Limb (tissue), 2 donors: Measurements from ENCODE around the gene IL11RA.
"Not testable (repeated sequence)": the region's sequence is repeated elsewhere in the genome, so short reads cannot be mapped to it uniquely, and the experiment has no call there.

ENCODE experiments used
- DNase-seq, 2 donors: peaks; one replicate each; pipeline ENCODE4 v3.0.0-alpha.2; 2016; ENCODE audit errors: extremely low spot score in 2 of 2

IL11RA gene

GRCh38 chr9:34628656-34629490, 23.1 kb upstream of the IL11RA start, which contains the start of gene ARID3C:
Gene ARID3C (minus strand): TSS chr9:34629066. CDS start chr9:34628014, 1,052 bp downstream.
- DNase-seq, result no peak

DNA sequence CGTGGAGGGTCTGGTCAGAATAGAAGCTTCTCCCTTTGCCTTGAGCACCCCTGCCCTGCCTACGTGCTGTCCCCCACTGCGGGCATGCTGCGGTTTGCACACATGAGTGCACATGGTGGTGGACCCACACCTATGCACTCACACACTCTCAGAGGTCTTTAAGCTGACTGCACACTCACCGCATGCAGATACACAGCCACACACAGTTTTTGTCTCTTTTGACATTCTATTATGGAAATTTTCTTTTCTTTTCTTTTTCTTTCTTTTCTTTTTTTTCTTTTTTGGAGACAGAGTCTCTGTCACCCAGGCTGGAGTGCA, 22.5 kb upstream of the IL11RA start:
- DNase-seq, result no peak

DNA sequence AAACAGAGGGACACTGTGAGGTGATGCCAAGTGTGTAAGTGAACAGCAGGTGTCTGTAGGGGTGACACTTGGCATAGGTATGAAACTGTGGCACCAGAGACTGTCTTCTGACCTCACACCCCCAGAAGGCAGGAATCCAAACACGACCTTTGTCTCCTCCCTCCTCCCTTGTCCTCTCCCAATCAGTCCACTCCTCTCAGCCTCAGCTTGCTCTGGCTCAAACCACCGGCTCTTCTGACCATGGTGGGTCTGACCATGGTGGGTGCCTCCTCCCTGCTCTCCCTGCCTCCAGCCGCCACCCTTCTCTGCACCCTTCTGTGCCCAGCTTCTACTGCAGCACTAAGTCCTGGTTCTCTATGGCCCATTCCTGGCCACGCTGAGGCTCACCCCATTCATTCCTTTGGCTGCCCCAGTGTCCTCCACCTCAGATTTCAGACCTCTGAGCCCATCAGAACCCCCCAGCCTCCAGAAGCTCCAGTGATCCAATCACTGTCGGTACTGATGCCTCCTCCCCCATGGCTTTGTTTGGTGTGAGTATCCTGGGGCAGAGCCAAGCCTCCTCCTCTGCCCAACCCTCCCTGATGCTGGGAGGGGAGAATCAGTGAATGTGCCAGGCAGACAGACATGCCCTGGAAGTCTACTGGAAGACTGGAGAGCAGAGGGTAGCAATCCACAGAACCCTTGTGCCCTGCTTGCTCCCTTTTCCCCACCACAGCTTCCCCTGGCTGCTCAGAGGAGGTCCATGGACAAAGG, 21.4 kb upstream of the IL11RA start:
- no peak for DNase-seq

DNA sequence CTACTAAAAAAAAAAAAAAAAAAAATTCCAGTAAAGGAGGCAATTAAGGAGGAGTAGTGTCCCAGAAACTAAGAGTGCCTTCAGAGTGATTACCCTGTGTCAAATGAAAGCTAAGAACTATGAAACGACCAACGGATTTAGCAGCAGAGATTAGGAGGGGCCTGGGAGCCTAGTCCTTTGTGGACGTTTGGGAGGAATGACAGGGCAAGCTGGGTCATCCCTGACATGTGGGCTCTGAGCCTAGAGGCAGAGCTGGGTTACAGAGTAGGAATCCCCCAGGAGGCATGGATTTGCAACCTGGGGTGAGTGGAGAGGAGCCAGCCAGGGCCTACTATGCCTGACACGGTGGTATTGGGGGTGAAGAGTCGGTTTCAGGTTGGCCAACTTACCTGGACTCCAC, 18.8 kb upstream of the IL11RA start:
- DNase-seq, result no peak

DNA sequence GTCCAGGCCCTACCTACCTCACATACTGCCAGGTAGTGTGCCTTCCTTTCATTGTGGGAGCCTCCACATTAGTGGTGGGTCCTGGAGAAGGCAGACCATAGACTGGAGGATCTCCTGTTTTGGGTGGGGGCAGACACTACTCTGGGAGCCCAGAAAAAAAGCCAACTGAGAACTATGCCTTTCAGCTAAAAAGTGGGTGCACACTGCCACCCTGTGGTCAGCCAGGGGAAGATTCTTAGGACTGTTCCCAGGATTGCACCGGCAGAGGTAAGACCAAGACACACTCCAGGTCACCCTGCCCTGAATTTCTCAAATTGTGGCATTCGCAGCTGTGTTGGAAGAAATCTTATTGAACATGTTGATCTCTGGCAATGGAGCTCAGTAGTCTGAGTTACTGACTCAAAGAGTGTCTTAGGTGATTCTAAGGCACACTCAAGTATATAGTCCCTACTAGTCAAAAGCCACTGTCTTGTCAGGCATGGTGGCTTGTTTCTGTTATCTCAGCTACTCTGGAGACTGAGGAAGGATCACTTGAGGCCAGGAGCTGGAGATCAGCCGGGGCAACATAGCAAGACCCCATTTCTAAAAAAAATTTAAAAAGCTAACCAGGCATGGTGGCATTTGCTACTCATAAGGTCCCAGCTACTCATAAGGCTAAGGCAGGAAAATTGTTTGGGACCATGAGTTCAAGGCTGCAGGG, 18.0 kb upstream of the IL11RA start:
- DNase-seq, result peak; percentile 83 to 85

GRCh38 chr9:34634551-34635248, 17.3 kb upstream of the IL11RA start:
- DNase-seq, result no peak

- no peak for DNase-seq
These were observed 16.4 kb upstream of the IL11RA start for GRCh38 chr9:34635556-34635955.

- DNase-seq, result no peak
These were observed 15.1 kb upstream of the IL11RA start for GRCh38 chr9:34636791-34637355.

DNA sequence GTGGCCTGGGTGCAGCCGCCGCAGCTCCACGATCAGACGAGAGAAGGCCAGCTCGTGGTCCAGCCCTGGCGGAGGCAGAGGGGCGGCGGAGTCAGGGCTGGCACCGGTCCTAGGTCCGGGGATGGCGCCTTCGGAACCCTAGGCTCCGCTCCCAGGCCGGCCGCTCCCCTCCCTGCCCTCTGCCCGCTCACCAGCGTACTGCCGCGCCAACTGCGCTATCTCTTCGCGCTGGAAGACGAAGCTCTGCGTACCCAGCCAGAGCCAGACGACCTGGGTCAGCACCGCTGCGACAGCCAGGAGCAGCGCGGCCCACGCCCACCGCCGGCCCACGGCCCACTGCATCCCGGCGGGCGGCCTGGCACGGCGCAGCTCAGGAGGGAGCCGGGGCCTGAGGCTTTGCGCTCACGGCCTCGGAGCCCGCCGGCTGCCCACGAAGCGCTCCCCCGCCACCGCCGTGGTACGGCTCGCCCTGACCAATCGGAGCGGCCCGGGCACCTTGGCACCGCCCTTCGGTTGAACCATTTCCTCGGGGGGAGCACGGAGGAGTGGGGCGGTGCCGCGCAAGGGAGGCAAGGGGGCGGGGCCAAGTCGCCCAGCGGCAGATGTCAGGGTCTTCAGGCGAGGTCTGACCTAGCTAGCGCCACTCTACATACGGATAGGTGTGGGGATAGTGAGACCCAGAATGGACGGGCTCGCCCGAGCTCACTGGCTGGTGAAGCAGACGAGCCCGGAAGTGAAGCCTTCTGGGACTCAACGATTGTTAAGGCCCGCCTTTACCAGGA, 14.4 kb upstream of the IL11RA start, which contains the start of gene SIGMAR1:
Gene SIGMAR1 (minus strand): TSS at position 432 of the 782 bp plus-strand sequence. CDS start 90 bp downstream, at position 342.
- peak; percentile 89 to 96 for DNase-seq

DNA sequence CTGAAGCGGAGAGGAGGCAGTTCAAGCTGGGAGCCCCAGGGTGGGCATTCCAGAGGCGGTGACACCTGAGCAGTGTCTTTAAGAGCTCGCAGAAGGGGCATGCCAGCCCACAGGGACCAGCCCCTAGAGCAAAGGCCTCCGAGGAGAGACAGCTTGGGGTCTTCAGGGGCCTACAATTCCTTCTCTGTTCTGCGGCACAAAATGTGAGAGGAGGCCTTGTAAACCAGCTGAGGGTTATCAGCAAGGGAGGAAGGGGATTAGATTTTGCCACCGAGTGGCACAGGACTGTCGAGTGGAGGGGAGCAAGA, 13.9 kb upstream of the IL11RA start:
- no peak for DNase-seq

- DNase-seq, result not testable (repeated sequence)
These were observed 12.7 kb upstream of the IL11RA start for GRCh38 chr9:34639322-34639721.

DNA sequence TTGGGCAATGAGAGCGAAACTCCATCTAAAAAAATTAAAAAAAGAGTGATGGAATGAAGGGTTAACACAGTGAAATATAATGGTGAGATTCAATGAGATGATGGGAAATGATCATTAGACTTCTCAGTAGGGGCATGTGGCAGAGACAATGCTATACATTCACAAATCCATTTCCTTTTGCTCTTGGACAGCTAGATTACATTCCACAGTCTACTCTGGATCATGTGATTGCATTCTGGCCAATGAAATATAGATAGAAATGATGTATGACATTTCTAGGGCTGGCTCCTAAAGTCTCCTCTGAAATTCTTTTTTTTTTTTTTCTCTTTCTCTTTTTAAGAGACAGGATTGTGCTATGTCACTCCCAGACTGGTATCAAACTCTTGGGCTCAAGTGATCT, 9.3 kb upstream of the IL11RA start:
- DNase-seq, result no peak

GRCh38 chr9:34644766-34645314, 7.1 kb upstream of the IL11RA start:
- DNase-seq, result no peak

GRCh38 chr9:34646211-34647083, 5.5 kb upstream of the IL11RA start, which contains the start of gene GALT:
Gene GALT (plus strand): TSS chr9:34646675. CDS start chr9:34646705, 30 bp downstream.
- peak; percentile 88 to 97 for DNase-seq

DNA sequence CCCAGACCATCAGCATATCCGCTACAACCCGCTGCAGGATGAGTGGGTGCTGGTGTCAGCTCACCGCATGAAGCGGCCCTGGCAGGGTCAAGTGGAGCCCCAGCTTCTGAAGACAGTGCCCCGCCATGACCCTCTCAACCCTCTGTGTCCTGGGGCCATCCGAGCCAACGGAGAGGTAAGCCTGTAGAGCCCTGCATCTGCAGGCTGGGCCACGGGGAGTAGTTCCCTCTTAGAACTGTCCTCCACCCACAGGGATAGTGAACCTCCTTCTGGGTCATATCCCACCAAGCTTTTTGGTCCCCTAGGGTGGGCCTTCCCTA, 4.9 kb upstream of the IL11RA start:
- no peak for DNase-seq

DNA sequence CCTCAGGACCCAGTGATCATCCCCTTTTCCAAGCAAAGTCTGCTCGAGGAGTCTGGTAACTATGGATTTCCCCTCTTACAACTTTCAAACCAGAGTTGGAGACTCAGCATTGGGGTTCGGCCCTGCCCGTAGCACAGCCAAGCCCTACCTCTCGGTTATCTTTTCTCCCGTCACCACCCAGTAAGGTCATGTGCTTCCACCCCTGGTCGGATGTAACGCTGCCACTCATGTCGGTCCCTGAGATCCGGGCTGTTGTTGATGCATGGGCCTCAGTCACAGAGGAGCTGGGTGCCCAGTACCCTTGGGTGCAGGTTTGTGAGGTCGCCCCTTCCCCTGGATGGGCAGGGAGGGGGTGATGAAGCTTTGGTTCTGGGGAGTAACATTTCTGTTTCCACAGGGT, 4.3 kb upstream of the IL11RA start:
- no peak for DNase-seq

DNA sequence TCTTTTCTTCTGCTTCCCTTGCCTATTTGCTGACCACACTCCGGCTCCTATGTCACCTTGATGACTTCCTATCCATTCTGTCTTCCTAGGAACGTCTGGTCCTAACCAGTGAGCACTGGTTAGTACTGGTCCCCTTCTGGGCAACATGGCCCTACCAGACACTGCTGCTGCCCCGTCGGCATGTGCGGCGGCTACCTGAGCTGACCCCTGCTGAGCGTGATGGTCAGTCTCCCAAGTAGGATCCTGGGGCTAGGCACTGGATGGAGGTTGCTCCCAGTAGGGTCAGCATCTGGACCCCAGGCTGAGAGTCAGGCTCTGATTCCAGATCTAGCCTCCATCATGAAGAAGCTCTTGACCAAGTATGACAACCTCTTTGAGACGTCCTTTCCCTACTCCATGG, 3.3 kb upstream of the IL11RA start:
- no peak for DNase-seq

DNA sequence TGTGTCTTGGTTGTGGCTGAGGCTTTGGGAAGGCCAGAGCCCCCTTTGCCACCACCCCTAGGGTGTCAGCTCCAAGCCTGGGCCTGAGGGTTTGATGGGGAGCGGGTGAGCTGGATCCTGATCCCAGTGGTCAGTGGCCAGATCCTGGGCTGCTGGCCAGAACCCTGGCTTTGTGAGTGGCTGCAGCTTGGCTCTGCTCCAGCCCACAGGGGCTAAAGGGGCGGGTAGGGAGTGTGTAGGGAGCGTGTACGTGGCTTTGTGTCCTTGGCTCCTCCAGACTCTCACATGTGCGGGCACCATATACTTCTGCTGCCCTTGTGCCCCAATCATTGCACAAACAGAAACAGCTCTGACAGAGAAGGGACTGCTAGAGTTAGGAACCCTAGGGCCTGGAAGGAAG, 1.2 kb upstream of the IL11RA start:
- DNase-seq, result no peak

- no peak for DNase-seq
These were observed 664 bp upstream of the IL11RA start for GRCh38 chr9:34651321-34651720.
